Measurements from ENCODE around the gene ALG1L2.
"Not testable (repeated sequence)": the region's sequence is repeated elsewhere in the genome, so short reads cannot be mapped to it uniquely, and the experiment has no call there.

Gene ALG1L2

GRCh38 chr3:130111865-130112747 lies 30.5 kb downstream of the ALG1L2 start:
- H3K36me3 ChIP-seq (ENCODE audit: control insufficient read depth in 1 of 2, insufficient read depth in 2 of 2, low read length in 2 of 2); H3K9me3 ChIP-seq (ENCODE audit: control insufficient read depth in 1 of 2, low read length in 2 of 2); H3K27me3 ChIP-seq (ENCODE audit: low read depth, low read length); H3K27ac ChIP-seq (ENCODE audit: low read length); H3K4me1 ChIP-seq (ENCODE audit: control insufficient read depth in 1 of 2, insufficient read depth in 2 of 2, low read length in 2 of 2): not testable (repeated sequence)
- H3K4me3 ChIP-seq (ENCODE audit: low read depth in 1 of 2, low read length in 2 of 2), result peak overlapping the region; percentile 59 to 60

GRCh38 chr3:130112748-130113073 lies 31.1 kb downstream of the ALG1L2 start:
- H3K4me1 ChIP-seq (ENCODE audit: control insufficient read depth in 1 of 2, insufficient read depth in 2 of 2, low read length in 2 of 2); H3K27ac ChIP-seq (ENCODE audit: low read length); H3K36me3 ChIP-seq (ENCODE audit: control insufficient read depth in 1 of 2, insufficient read depth in 2 of 2, low read length in 2 of 2); H3K27me3 ChIP-seq (ENCODE audit: low read depth, low read length); H3K9me3 ChIP-seq (ENCODE audit: control insufficient read depth in 1 of 2, low read length in 2 of 2): not testable (repeated sequence)
- peak overlapping the region; percentile 59 to 60 for H3K4me3 ChIP-seq (ENCODE audit: low read depth in 1 of 2, low read length in 2 of 2)

GRCh38 chr3:130115400-130115799 lies 33.8 kb downstream of the ALG1L2 start:
- not testable (repeated sequence) for H3K36me3 ChIP-seq (ENCODE audit: control insufficient read depth in 1 of 2, insufficient read depth in 2 of 2, low read length in 2 of 2)

GRCh38 chr3:130117933-130118332 lies 36.3 kb downstream of the ALG1L2 start:
- Histone ChIP-seq H3K9me3 (ENCODE audit: control insufficient read depth in 1 of 2, low read length in 2 of 2) (no peaks in the 10 kb centered on the region), H3K27ac (ENCODE audit: low read length) (no peak overlapping the region)

More at GRCh38 chr3:130115400-130115799, 33.8 kb downstream of the ALG1L2 start:
- not testable (repeated sequence) for H3K4me1 ChIP-seq (ENCODE audit: control insufficient read depth in 1 of 2, insufficient read depth in 2 of 2, low read length in 2 of 2); H3K27ac ChIP-seq (ENCODE audit: low read length); H3K9me3 ChIP-seq (ENCODE audit: control insufficient read depth in 1 of 2, low read length in 2 of 2); H3K27me3 ChIP-seq (ENCODE audit: low read depth, low read length); H3K4me3 ChIP-seq (ENCODE audit: low read depth in 1 of 2, low read length in 2 of 2)

GRCh38 chr3:130119824-130120223 lies 38.2 kb downstream of the ALG1L2 start:
- H3K27ac ChIP-seq (ENCODE audit: low read length); H3K36me3 ChIP-seq (ENCODE audit: control insufficient read depth in 1 of 2, insufficient read depth in 2 of 2, low read length in 2 of 2): not testable (repeated sequence)

More at GRCh38 chr3:130117933-130118332, 36.3 kb downstream of the ALG1L2 start:
- Histone ChIP-seq H3K4me1 (ENCODE audit: control insufficient read depth in 1 of 2, insufficient read depth in 2 of 2, low read length in 2 of 2) (no peaks in the 10 kb centered on the region), H3K27me3 (ENCODE audit: low read depth, low read length) (no peaks in the 10 kb centered on the region), H3K4me3 (ENCODE audit: low read depth in 1 of 2, low read length in 2 of 2) (no peak overlapping the region), H3K36me3 (ENCODE audit: control insufficient read depth in 1 of 2, insufficient read depth in 2 of 2, low read length in 2 of 2) (no peaks in the 10 kb centered on the region)

GRCh38 chr3:130120291-130120690 lies 38.7 kb downstream of the ALG1L2 start:
- not testable (repeated sequence) for H3K27me3 ChIP-seq (ENCODE audit: low read depth, low read length); H3K4me3 ChIP-seq (ENCODE audit: low read depth in 1 of 2, low read length in 2 of 2); H3K36me3 ChIP-seq (ENCODE audit: control insufficient read depth in 1 of 2, insufficient read depth in 2 of 2, low read length in 2 of 2); H3K27ac ChIP-seq (ENCODE audit: low read length); H3K9me3 ChIP-seq (ENCODE audit: control insufficient read depth in 1 of 2, low read length in 2 of 2); H3K4me1 ChIP-seq (ENCODE audit: control insufficient read depth in 1 of 2, insufficient read depth in 2 of 2, low read length in 2 of 2)

More at GRCh38 chr3:130119824-130120223, 38.2 kb downstream of the ALG1L2 start:
- H3K4me1 ChIP-seq (ENCODE audit: control insufficient read depth in 1 of 2, insufficient read depth in 2 of 2, low read length in 2 of 2); H3K9me3 ChIP-seq (ENCODE audit: control insufficient read depth in 1 of 2, low read length in 2 of 2); H3K27me3 ChIP-seq (ENCODE audit: low read depth, low read length); H3K4me3 ChIP-seq (ENCODE audit: low read depth in 1 of 2, low read length in 2 of 2): not testable (repeated sequence)

GRCh38 chr3:130122891-130123775 lies 41.5 kb downstream of the ALG1L2 start:
- not testable (repeated sequence) for H3K27ac ChIP-seq (ENCODE audit: low read length); H3K36me3 ChIP-seq (ENCODE audit: control insufficient read depth in 1 of 2, insufficient read depth in 2 of 2, low read length in 2 of 2)

GRCh38 chr3:130125406-130125805 lies 43.8 kb downstream of the ALG1L2 start:
- H3K27ac ChIP-seq (ENCODE audit: low read length); H3K36me3 ChIP-seq (ENCODE audit: control insufficient read depth in 1 of 2, insufficient read depth in 2 of 2, low read length in 2 of 2): not testable (repeated sequence)

More at GRCh38 chr3:130122891-130123775, 41.5 kb downstream of the ALG1L2 start:
- H3K9me3 ChIP-seq (ENCODE audit: control insufficient read depth in 1 of 2, low read length in 2 of 2); H3K4me1 ChIP-seq (ENCODE audit: control insufficient read depth in 1 of 2, insufficient read depth in 2 of 2, low read length in 2 of 2); H3K27me3 ChIP-seq (ENCODE audit: low read depth, low read length); H3K4me3 ChIP-seq (ENCODE audit: low read depth in 1 of 2, low read length in 2 of 2): not testable (repeated sequence)

GRCh38 chr3:130136337-130136736 lies 54.7 kb downstream of the ALG1L2 start:
- not testable (repeated sequence) for H3K4me3 ChIP-seq (ENCODE audit: low read depth in 1 of 2, low read length in 2 of 2); H3K4me1 ChIP-seq (ENCODE audit: control insufficient read depth in 1 of 2, insufficient read depth in 2 of 2, low read length in 2 of 2)

More at GRCh38 chr3:130125406-130125805, 43.8 kb downstream of the ALG1L2 start:
- H3K4me1 ChIP-seq (ENCODE audit: control insufficient read depth in 1 of 2, insufficient read depth in 2 of 2, low read length in 2 of 2); H3K4me3 ChIP-seq (ENCODE audit: low read depth in 1 of 2, low read length in 2 of 2); H3K9me3 ChIP-seq (ENCODE audit: control insufficient read depth in 1 of 2, low read length in 2 of 2); H3K27me3 ChIP-seq (ENCODE audit: low read depth, low read length): not testable (repeated sequence)

GRCh38 chr3:130137685-130138084 lies 56.1 kb downstream of the ALG1L2 start:
- not testable (repeated sequence) for H3K36me3 ChIP-seq (ENCODE audit: control insufficient read depth in 1 of 2, insufficient read depth in 2 of 2, low read length in 2 of 2); H3K9me3 ChIP-seq (ENCODE audit: control insufficient read depth in 1 of 2, low read length in 2 of 2); H3K4me3 ChIP-seq (ENCODE audit: low read depth in 1 of 2, low read length in 2 of 2); H3K27me3 ChIP-seq (ENCODE audit: low read depth, low read length); H3K27ac ChIP-seq (ENCODE audit: low read length); H3K4me1 ChIP-seq (ENCODE audit: control insufficient read depth in 1 of 2, insufficient read depth in 2 of 2, low read length in 2 of 2)

More at GRCh38 chr3:130136337-130136736, 54.7 kb downstream of the ALG1L2 start:
- not testable (repeated sequence) for H3K27me3 ChIP-seq (ENCODE audit: low read depth, low read length); H3K27ac ChIP-seq (ENCODE audit: low read length); H3K9me3 ChIP-seq (ENCODE audit: control insufficient read depth in 1 of 2, low read length in 2 of 2); H3K36me3 ChIP-seq (ENCODE audit: control insufficient read depth in 1 of 2, insufficient read depth in 2 of 2, low read length in 2 of 2)

GRCh38 chr3:130138992-130139391 lies 57.4 kb downstream of the ALG1L2 start:
- not testable (repeated sequence) for H3K4me3 ChIP-seq (ENCODE audit: low read depth in 1 of 2, low read length in 2 of 2); H3K4me1 ChIP-seq (ENCODE audit: control insufficient read depth in 1 of 2, insufficient read depth in 2 of 2, low read length in 2 of 2); H3K9me3 ChIP-seq (ENCODE audit: control insufficient read depth in 1 of 2, low read length in 2 of 2); H3K27ac ChIP-seq (ENCODE audit: low read length); H3K36me3 ChIP-seq (ENCODE audit: control insufficient read depth in 1 of 2, insufficient read depth in 2 of 2, low read length in 2 of 2); H3K27me3 ChIP-seq (ENCODE audit: low read depth, low read length)
